ENCODE measurements around the gene LAMTOR5. TPM values are rescaled to one million over a fixed set of nuclear protein-coding genes. Genes with fewer than 3 reads are reported as not detected.

LAMTOR5 gene
- total RNA-seq, 2 donors from 2014 or later: 86.1 to 150 TPM

DNA sequence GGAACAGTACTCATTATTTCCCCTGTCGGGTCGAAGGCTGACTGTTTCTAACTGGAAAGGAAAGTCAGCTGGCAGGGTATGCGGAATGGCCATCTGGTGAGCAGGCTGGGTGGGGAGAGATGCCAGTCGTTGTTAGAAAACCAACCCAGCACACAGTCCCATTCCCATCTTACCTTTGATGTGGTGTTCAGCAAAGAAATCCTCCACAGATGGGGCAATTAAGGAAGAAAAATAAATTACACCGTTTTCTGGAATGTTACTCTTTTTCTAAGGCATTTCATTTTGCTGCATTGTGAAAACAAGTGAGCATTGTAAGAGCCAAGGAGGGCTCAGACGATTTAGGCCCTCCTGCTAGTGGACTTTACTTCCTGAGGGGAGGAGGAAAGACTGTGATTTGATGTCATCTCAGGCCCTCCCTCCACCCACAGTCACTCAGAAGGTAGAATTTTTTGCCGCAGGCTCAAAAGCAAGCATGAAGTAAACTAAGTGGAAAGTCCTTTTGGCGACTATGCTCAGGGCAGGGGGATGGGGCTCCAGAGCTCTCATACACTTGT lies 16.7 kb downstream of the LAMTOR5 start, which contains the start of gene SLC16A4:
Gene SLC16A4 (minus strand): TSS at position 335 of the 554 bp plus-strand sequence. CDS start 1,703 bp downstream, outside the sequence.
- no peaks in the 10 kb centered on the region for H3K9me3 Mint-ChIP-seq
- DNase-seq (ENCODE audit: low spot score): no peak
- H3K36me3 Mint-ChIP-seq: peaks cover 7% of the 10 kb centered on the region
- H3K27me3 Mint-ChIP-seq: no peaks in the 10 kb centered on the region
- no peak within 1 kb of the TSS for H3K27ac Mint-ChIP-seq
- ATAC-seq: no peak
- H3K4me1 Mint-ChIP-seq (ENCODE audit: low read depth in 2 of 2): peaks cover 0 to 6% of the 10 kb centered on the region in 2 donors
- H3K4me3 Mint-ChIP-seq: no peak within 1 kb of the TSS

DNA sequence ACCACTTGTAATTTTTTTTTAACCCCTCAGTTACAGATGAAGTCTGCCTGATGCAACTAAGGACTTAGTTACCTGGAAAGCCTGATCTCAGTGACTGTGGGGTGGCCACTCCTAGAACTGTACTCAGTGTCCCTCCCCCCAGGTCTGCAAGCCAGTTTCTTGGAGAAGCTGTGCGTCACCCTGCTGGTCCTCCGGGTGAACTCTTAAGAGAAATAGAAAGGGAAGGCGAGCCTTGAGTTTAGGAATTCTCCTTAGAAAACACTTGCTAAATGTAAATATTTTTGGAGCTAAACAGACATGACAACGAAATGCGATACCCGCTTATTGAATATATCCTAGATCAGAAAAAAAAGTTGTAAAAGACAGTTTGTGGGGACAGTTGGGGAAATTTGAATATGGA lies 17.4 kb downstream of the LAMTOR5 start:
- no peak for ATAC-seq
- Mint-ChIP-seq H3K4me3 (no peak overlapping the region), H3K27me3 (no peaks in the 10 kb centered on the region)

DNA sequence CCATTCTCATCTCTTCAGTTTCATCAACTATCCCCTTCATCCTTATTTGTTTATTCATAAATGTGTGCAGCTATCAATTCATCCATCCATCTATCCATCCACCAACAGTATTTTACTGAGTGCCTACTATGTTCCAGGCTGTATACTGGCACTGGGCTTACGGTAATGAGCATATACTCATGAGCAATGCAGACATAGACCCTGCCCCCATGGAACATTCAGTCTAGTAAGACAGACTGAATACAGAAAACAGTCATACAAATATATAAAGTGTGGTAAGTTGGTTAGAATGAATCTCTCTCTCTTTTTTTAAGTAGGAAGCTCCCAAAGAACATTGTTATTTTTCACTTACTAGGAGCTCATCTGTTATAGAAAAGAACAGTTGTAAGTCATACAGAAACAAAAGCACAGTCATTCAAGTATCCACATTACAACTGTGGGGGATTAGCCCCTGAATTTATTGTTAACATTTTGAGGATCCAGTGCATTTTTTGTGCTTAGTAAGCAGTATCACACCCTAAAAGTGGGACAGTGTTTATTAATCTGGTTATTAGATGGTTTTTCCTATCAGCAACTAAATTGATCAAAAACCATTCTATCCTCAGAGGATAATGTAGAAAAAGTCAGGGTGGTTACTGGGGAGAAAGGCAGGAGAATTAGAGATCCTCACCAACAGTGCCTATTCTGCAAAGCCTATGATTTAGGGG lies 20.3 kb downstream of the LAMTOR5 start:
- Mint-ChIP-seq H3K27me3 (no peaks in the 10 kb centered on the region), H3K4me1 (ENCODE audit: low read depth in 2 of 2) (peaks cover 14 to 19% of the 10 kb centered on the region in 2 donors), H3K4me3 (peak overlapping the region; percentile 4), H3K36me3 (peaks cover 7% of the 10 kb centered on the region), H3K27ac (peak overlapping the region in 1 of 2 donors; percentile 3), H3K9me3 (no peaks in the 10 kb centered on the region)
- peak in 1 of 2 donors; percentile 78 for ATAC-seq
- DNase-seq (ENCODE audit: low spot score): no peak

More for the DNA sequence above, 17.4 kb downstream of the LAMTOR5 start:
- H3K27ac Mint-ChIP-seq: no peak overlapping the region
- no peak for DNase-seq (ENCODE audit: low spot score)
- H3K36me3 Mint-ChIP-seq: peaks cover 7% of the 10 kb centered on the region
- no peaks in the 10 kb centered on the region for H3K9me3 Mint-ChIP-seq
- H3K4me1 Mint-ChIP-seq (ENCODE audit: low read depth in 2 of 2): peaks cover 0 to 6% of the 10 kb centered on the region in 2 donors

DNA sequence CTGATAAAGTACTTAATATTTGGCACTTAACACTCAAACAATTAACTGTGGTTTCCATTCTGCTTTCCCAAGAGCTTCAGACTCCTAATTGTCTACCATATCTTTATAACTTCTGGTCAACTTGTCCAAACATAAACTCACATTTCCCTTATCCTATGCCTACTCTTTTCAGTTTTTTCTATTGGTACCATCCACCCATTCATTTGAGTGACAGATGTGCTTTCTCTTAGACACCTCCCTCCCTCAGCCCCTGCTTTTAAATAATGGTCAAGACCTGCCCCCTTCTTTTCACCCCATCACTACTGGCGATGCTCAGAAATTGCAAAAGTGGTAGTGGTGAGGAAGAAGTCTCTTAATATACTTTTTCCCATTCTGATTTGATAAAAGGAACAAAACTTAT lies 22.1 kb downstream of the LAMTOR5 start:
- ATAC-seq (no peak), DNase-seq (ENCODE audit: low spot score) (no peak)
- Mint-ChIP-seq H3K9me3 (no peaks in the 10 kb centered on the region), H3K4me3 (no peak overlapping the region), H3K27me3 (no peaks in the 10 kb centered on the region), H3K27ac (peak overlapping the region in 1 of 2 donors; percentile 8), H3K4me1 (ENCODE audit: low read depth in 2 of 2) (peaks cover 14 to 19% of the 10 kb centered on the region in 2 donors), H3K36me3 (peaks cover 7% of the 10 kb centered on the region)

DNA sequence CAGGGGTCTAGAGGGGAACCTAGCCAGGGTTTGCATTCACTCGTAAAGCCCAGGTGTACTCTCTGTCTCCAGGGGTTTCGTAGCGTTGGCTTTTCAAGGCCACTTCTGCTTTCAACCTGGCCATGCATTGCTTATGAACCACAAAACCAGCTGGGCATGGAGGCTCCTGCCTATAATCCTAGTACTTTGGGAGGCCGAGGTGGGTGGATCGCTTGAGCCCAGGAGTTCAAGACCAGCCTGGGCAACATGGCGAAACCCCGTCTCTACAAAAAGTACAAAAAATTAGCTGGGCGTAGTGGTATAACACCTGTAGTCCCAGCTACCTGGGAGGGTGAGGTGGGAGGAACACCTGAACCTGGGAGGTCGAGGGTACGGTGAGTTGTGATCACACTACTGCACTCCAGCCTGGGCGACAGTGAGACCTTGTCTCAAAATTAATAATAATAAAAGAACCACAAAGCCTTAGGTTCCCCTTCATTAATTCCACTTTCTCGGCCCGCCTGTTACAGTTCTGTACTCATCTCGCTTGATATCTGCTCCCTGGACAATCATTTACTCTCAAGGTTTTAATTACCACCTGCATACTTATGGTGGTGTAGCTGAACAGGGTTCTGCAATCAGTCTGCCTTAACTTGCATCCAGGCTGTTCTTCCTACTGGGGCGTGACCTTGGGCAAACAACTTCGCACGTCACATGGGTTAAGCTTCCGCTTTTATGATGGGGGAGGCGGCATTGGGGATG lies 22.7 kb downstream of the LAMTOR5 start:
- no peaks in the 10 kb centered on the region for H3K9me3 Mint-ChIP-seq
- H3K27ac Mint-ChIP-seq: peak overlapping the region; percentile 69 to 87
- peaks cover 7% of the 10 kb centered on the region for H3K36me3 Mint-ChIP-seq
- no peaks in the 10 kb centered on the region for H3K27me3 Mint-ChIP-seq
- H3K4me3 Mint-ChIP-seq: no peak overlapping the region
- H3K4me1 Mint-ChIP-seq (ENCODE audit: low read depth in 2 of 2): peaks cover 14 to 19% of the 10 kb centered on the region in 2 donors
- DNase-seq (ENCODE audit: low spot score): no peak
- no peak for ATAC-seq

DNA sequence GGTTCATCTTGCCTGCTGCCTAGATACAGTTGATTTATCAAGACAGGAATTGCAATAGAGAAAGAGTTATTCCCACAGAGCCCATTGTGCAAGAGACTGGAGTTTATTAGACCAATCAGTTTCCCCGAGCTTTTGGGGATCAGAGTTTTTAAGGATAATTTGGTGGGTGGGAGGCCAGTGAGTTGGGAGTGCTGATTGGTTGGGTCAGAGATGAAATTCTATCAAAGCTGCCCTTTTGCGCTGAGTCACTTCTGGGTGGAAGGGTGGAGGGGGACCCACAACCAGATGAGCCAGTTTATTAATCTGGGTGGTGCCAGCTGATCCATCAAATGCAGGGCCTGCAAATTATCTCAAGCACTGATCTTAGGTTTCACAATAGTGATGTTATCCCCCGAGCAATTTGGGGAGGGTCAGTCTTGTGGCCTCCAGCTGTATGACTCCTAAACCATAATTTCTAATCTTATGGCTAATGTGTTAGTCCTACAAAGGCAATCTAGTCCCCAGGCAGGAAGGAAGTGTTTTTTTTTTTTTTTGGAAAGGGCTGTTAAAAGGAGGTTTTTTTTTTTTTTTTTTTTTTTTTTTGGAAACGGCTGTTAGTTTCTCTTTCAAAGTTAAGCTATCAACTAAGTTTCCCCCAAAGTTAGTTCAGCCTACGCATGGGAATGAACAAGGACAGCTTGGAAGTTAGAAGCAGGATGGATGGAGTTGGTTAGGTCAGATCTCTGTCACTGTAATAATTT lies 24.1 kb downstream of the LAMTOR5 start:
- H3K36me3 Mint-ChIP-seq: peaks cover 13% of the 10 kb centered on the region
- no peak for DNase-seq (ENCODE audit: low spot score)
- H3K4me1 Mint-ChIP-seq (ENCODE audit: low read depth in 2 of 2): peaks cover 14 to 19% of the 10 kb centered on the region in 2 donors
- no peaks in the 10 kb centered on the region for H3K27me3 Mint-ChIP-seq
- peak overlapping the region; percentile 69 to 87 for H3K27ac Mint-ChIP-seq
- peak overlapping the region; percentile 59 for H3K4me3 Mint-ChIP-seq
- ATAC-seq: peak; percentile 48 to 50
- H3K9me3 Mint-ChIP-seq: no peaks in the 10 kb centered on the region

DNA sequence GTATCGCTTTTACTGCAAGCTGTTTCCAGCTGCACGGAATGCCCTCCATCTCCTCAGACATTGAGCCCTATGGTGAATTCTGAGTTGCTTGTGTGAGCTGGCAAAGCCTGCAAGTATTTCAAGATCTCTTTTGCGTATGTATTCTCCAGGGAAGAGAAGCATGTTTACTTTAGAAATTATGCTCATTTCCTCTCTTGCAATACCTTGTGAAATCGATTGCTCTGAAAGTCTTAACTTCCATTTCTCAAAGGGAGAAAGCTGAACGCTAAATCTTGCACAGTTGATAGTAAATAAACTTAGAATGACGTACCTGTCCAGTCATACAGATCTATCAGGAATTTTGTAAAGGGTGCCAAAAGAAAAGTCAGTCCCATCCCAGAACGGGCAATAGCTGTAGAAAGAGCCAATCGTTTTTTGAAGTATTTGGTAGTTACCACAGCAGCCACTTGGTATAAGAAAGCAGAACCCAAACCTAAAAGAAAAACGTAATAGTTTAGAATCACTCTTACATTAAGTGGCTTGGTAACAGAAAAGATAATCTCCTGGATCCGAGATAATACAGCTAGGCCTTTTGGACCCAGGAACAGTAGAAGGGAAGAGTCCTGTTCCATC lies 26.7 kb downstream of the LAMTOR5 start:
- H3K9me3 Mint-ChIP-seq: no peaks in the 10 kb centered on the region
- no peak for ATAC-seq
- peaks cover 13% of the 10 kb centered on the region for H3K36me3 Mint-ChIP-seq
- no peak for DNase-seq (ENCODE audit: low spot score)
- H3K27me3 Mint-ChIP-seq: no peaks in the 10 kb centered on the region
- H3K4me1 Mint-ChIP-seq (ENCODE audit: low read depth in 2 of 2): peaks cover 13 to 14% of the 10 kb centered on the region in 2 donors
- no peak overlapping the region for H3K4me3 Mint-ChIP-seq
- H3K27ac Mint-ChIP-seq: no peak overlapping the region

DNA sequence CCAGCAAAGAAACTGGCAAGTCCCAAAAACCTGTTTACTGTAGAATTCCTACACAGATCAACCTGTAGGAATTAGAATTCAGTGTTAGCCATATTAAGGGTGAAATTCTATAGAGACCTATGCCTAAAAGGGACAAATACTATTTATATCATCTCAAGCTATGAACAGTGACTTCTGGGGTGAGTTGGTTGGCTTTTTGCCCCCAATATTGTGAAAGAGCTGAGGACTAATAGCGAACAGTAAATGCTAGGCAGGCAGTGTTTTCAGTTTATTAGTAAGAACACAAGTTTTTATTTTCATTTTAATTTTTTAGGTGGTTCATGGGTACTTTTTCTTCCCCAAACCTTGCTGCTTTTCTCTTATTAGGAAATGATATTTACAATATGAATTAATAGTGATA lies 32.0 kb downstream of the LAMTOR5 start:
- Mint-ChIP-seq H3K9me3 (no peaks in the 10 kb centered on the region), H3K27ac (no peak overlapping the region), H3K4me3 (no peak overlapping the region), H3K4me1 (ENCODE audit: low read depth in 2 of 2) (peaks cover 3% of the 10 kb centered on the region in 2 donors), H3K27me3 (no peaks in the 10 kb centered on the region), H3K36me3 (peaks cover 13% of the 10 kb centered on the region)
- DNase-seq (ENCODE audit: low spot score) (no peak), ATAC-seq (no peak)

DNA sequence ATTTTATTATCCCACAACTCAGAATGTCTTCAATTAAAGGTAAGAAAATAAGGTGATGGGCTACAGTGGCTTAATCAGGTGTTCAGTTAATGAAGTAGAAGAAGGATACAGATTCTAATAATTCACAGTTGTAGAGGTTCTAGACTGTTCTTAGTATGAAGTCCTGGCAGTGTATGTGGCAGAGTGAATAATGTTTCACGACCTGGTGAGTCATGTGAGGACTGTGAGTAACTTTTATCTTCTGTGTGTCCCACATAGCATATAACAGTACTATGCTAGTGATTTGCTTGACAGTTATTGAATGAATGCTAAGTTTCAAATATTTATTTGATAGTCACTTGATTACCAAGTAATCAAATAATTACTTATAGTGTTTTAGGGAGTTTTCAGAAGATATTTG lies 36.7 kb downstream of the LAMTOR5 start:
- ATAC-seq: peak in 1 of 2 donors; percentile 82
- Mint-ChIP-seq H3K9me3 (no peaks in the 10 kb centered on the region), H3K27me3 (no peaks in the 10 kb centered on the region), H3K4me1 (ENCODE audit: low read depth in 2 of 2) (peaks cover 11 to 13% of the 10 kb centered on the region in 2 donors), H3K4me3 (no peak overlapping the region), H3K36me3 (no peaks in the 10 kb centered on the region), H3K27ac (peak overlapping the region in 1 of 2 donors; percentile 2)
- DNase-seq (ENCODE audit: low spot score): no peak

DNA sequence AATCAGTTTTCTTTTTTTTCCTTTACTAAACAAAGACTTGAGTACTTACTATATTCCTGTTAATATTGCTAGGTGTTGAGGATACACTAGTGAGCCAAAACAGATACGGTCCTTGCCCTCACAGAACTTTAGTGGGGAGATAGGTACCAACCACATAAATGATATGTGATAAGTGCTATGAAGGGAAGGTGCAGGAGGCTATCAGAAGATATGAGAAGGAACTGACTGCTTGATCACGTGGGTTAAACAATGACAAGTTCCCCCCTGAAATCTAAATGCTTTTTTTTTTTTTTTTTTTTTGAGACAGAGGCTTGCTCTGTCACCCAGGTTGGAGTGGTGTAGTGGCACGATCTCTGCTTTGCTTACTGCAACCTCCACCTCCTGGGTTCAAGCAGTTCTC lies 43.3 kb downstream of the LAMTOR5 start:
- DNase-seq (ENCODE audit: low spot score) (no peak), ATAC-seq (no peak)
- peaks cover 0 to 8% of the 10 kb centered on the region in 2 donors for H3K4me1 Mint-ChIP-seq (ENCODE audit: low read depth in 2 of 2)
- H3K9me3 Mint-ChIP-seq: no peaks in the 10 kb centered on the region
- no peak overlapping the region for H3K27ac Mint-ChIP-seq
- H3K27me3 Mint-ChIP-seq: no peaks in the 10 kb centered on the region
- peaks cover 5% of the 10 kb centered on the region for H3K36me3 Mint-ChIP-seq
- no peak overlapping the region for H3K4me3 Mint-ChIP-seq

DNA sequence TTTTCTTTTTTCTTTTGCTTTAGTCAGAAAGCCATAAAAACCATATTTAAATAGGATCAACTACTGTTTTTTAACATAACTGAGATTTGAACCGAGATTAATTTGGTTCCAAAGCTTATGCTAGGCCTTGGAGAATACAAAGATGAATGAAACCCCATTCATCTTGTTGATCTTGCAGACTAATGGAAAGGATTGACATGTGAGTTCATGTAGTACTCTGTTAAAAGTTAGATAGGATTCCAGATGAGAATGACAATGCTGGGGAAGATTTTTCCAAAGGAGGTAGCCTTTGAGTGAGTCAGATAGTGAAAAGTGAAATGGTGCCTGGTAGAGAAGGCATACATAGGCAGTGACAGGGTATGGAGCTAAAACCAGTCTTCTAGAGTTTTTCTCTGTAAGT lies 45.6 kb downstream of the LAMTOR5 start:
- Mint-ChIP-seq H3K4me3 (no peak overlapping the region), H3K4me1 (ENCODE audit: low read depth in 2 of 2) (peaks cover 0 to 8% of the 10 kb centered on the region in 2 donors), H3K9me3 (no peaks in the 10 kb centered on the region), H3K27me3 (no peaks in the 10 kb centered on the region), H3K27ac (no peak overlapping the region), H3K36me3 (peaks cover 5% of the 10 kb centered on the region)
- no peak for DNase-seq (ENCODE audit: low spot score)
- ATAC-seq: no peak

DNA sequence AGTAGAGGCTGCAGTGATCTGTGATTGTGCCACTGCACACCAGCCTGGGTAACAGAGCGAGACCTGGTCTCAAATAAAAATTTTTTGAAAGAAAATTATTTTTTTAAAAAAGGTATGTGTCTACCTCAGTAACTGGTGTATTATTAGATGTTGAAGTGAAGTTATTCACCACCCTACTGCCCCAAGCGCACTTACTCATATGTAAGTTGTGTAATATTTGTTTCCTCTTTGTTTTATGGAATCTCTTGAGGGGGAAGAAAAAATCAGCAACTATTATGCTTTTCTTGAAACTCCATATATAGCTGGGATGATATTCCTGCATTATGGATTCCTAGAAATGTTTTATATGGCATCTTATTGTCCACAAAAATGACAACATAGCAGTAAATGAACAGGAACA lies 47.1 kb downstream of the LAMTOR5 start:
- no peak overlapping the region for H3K4me3 Mint-ChIP-seq
- ATAC-seq (no peak), DNase-seq (ENCODE audit: low spot score) (no peak)
- no peaks in the 10 kb centered on the region for H3K9me3 Mint-ChIP-seq
- peaks cover 16% of the 10 kb centered on the region for H3K36me3 Mint-ChIP-seq
- peaks cover 0 to 8% of the 10 kb centered on the region in 2 donors for H3K4me1 Mint-ChIP-seq (ENCODE audit: low read depth in 2 of 2)
- H3K27me3 Mint-ChIP-seq: no peaks in the 10 kb centered on the region
- H3K27ac Mint-ChIP-seq: no peak overlapping the region

DNA sequence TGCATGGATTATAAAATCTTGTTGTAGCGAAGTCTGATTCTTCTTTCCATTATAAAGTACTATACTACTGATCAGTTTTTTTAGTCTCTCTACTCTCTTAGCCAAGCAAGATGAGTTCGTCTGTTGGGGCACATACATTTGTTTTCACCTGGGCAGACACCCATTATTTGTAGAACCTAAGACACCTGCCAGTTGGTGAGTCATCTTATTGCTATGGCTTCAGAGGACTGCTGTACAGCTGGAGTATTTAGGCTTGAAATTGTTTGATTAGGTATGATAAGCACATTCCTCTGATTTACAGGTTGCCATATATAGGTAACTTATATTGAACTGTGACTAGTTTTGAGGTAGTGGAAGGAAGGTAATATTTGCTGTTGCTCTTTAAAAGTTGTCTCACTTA lies 51.1 kb downstream of the LAMTOR5 start:
- Mint-ChIP-seq H3K27me3 (no peaks in the 10 kb centered on the region), H3K4me1 (ENCODE audit: low read depth in 2 of 2) (peaks cover 15 to 16% of the 10 kb centered on the region in 2 donors), H3K9me3 (no peaks in the 10 kb centered on the region), H3K27ac (no peak overlapping the region), H3K36me3 (peaks cover 11% of the 10 kb centered on the region), H3K4me3 (no peak overlapping the region)
- ATAC-seq: no peak
- DNase-seq (ENCODE audit: low spot score): no peak

Data from natural killer cell treated with Interleukin-12 subunit alpha and Interleukin-12 subunit beta and Interleukin-15 and Interleukin-18, amount 100 ng/mL, for 72 hours (primary cell).